ENCODE measurements around the gene SCGB1A1.

The SCGB1A1 gene

DNA sequence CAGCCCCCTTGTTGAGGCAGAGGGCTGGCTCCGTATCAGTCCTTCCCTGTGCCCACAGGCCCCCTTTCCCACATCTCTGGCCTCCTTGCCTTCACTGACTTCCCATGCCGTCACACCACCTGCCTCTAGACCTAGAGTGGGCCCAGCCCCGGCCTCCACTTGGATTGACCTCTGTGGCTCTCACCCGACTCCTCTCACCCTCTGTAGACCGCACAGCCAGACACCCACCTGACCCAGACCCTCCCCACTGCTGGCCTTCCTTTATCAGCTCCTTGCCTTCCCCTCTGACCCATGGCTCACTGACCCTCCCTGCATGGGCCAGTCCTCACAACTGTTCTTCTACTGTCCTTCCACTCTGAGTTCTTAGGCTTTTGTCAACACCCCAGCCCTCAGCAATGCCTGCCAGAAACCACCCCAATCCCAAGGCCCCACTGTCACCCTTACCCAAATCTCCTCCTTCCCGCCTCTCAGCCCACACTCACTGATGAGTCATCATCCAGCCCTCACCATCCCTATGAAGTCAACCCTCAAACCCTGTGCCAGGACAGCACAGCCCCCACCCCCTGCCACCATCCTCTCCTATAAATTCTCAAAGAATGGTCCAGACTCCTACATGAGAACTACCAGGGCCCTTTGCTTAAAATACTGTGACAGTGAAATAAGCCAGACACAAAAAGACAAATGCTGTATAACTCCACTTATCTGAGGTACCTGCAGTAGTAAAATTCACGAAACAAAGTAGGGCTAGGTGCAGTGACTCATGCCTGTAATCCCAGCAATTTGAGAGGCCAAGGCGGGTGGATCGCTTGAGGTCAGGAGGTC lies 53.4 kb downstream of the SCGB1A1 start:
- Histone ChIP-seq H3K27me3 (ENCODE audit: insufficient read depth, low read depth, severe bottlenecking) (no peaks in the 10 kb centered on the region), H3K36me3 (no peaks in the 10 kb centered on the region), H3K4me3 (ENCODE audit: low read depth, low read length) (no peak overlapping the region), H3K27ac (no peak overlapping the region), H3K9me3 (ENCODE audit: severe bottlenecking) (no peaks in the 10 kb centered on the region)
- no peak for DNase-seq
- no peak for TF ChIP-seq CTCF (IDR thresholded peaks at IDR 0.05; ENCODE audit: low read depth, low read length)

All from WERI-Rb-1 (cell line).